Memory B cell (primary cell): Measurements from ENCODE around the gene GLP2R.

Source experiments
- ATAC-seq: fragments of 150-1000 bp; cut with Tn5 transposase; 2 replicates; pipeline ENCODE4 v1.10.0; 2021; ENCODE audit warnings: low read depth, mild to moderate bottlenecking, moderate library complexity
- DNase-seq, 2 donors: peaks; one replicate each; pipeline ENCODE4 v3.0.0; 2022; ENCODE audit warnings: low spot score in 2 of 2
- H3K27ac Mint-ChIP-seq: one replicate; pipeline ENCODE4 v1.8.0; 2022; ENCODE audit warnings: mild to moderate bottlenecking, moderate library complexity, mixed read lengths
- H3K27me3 Mint-ChIP-seq: one replicate; pipeline ENCODE4 v1.8.0; 2022; ENCODE audit warnings: mixed read lengths
- H3K36me3 Mint-ChIP-seq: one replicate; pipeline ENCODE4 v1.8.0; 2022; ENCODE audit warnings: mild to moderate bottlenecking, mixed read lengths
- H3K4me1 Mint-ChIP-seq: one replicate; pipeline ENCODE4 v1.8.0; 2022; ENCODE audit warnings: mixed read lengths
- H3K4me3 Mint-ChIP-seq: one replicate; pipeline ENCODE4 v1.8.0; 2022; ENCODE audit warnings: mild to moderate bottlenecking, moderate library complexity, mixed read lengths
- H3K9me3 Mint-ChIP-seq: one replicate; pipeline ENCODE4 v1.8.0; 2022; ENCODE audit warnings: mixed read lengths

GLP2R gene

GRCh38 chr17:9886141-9886930 is 60.6 kb downstream of the GLP2R start:
- Mint-ChIP-seq H3K9me3 (peaks cover 8% of the 10 kb centered on the region), H3K27ac (no peak overlapping the region), H3K36me3 (no peaks in the 10 kb centered on the region), H3K27me3 (peaks cover 4% of the 10 kb centered on the region), H3K4me3 (no peak overlapping the region), H3K4me1 (no peaks in the 10 kb centered on the region)
- ATAC-seq (no peak), DNase-seq (no peak)

- H3K36me3 Mint-ChIP-seq = no peaks in the 10 kb centered on the region
- no peak overlapping the region for H3K27ac Mint-ChIP-seq
- peaks cover 4% of the 10 kb centered on the region for H3K27me3 Mint-ChIP-seq
- H3K9me3 Mint-ChIP-seq = peaks cover 6% of the 10 kb centered on the region
- ATAC-seq (no peak), DNase-seq (no peak)
- H3K4me1 Mint-ChIP-seq = no peaks in the 10 kb centered on the region
- no peak overlapping the region for H3K4me3 Mint-ChIP-seq
Measured at GRCh38 chr17:9887508-9887907, 61.8 kb downstream of the GLP2R start.

- Mint-ChIP-seq H3K4me3 (no peak overlapping the region), H3K36me3 (no peaks in the 10 kb centered on the region), H3K27ac (no peak overlapping the region), H3K27me3 (peaks cover 7% of the 10 kb centered on the region), H3K9me3 (no peaks in the 10 kb centered on the region), H3K4me1 (no peaks in the 10 kb centered on the region)
- ATAC-seq (no peak), DNase-seq (no peak)
Measured at GRCh38 chr17:9890124-9890523, 64.4 kb downstream of the GLP2R start.

GRCh38 chr17:9893411-9894012 is 67.8 kb downstream of the GLP2R start:
- H3K36me3 Mint-ChIP-seq = no peaks in the 10 kb centered on the region
- no peak for ATAC-seq

GRCh38 chr17:9894231-9894630 is 68.5 kb downstream of the GLP2R start:
- H3K4me1 Mint-ChIP-seq = no peaks in the 10 kb centered on the region
- DNase-seq = no peak
- H3K27me3 Mint-ChIP-seq = peaks cover 8% of the 10 kb centered on the region
- no peaks in the 10 kb centered on the region for H3K36me3 Mint-ChIP-seq
- no peaks in the 10 kb centered on the region for H3K9me3 Mint-ChIP-seq
- H3K4me3 Mint-ChIP-seq = no peak overlapping the region
- ATAC-seq = no peak
- no peak overlapping the region for H3K27ac Mint-ChIP-seq

More at GRCh38 chr17:9893411-9894012, 67.8 kb downstream of the GLP2R start:
- no peak for DNase-seq
- Mint-ChIP-seq H3K4me1 (no peaks in the 10 kb centered on the region), H3K9me3 (no peaks in the 10 kb centered on the region), H3K4me3 (no peak overlapping the region), H3K27me3 (peaks cover 10% of the 10 kb centered on the region), H3K27ac (no peak overlapping the region)

- Mint-ChIP-seq H3K27me3 (peaks cover 11% of the 10 kb centered on the region), H3K9me3 (no peaks in the 10 kb centered on the region), H3K36me3 (no peaks in the 10 kb centered on the region), H3K4me1 (no peaks in the 10 kb centered on the region), H3K27ac (no peak overlapping the region), H3K4me3 (no peak overlapping the region)
- DNase-seq (no peak), ATAC-seq (no peak)
Measured at GRCh38 chr17:9895923-9896322, 70.2 kb downstream of the GLP2R start.

GRCh38 chr17:9897372-9897968 is 71.7 kb downstream of the GLP2R start:
- Mint-ChIP-seq H3K27ac (no peak overlapping the region), H3K9me3 (no peaks in the 10 kb centered on the region), H3K4me3 (no peak overlapping the region), H3K27me3 (peaks cover 11% of the 10 kb centered on the region), H3K36me3 (no peaks in the 10 kb centered on the region), H3K4me1 (no peaks in the 10 kb centered on the region)
- no peak for ATAC-seq
- no peak for DNase-seq

- ATAC-seq (no peak), DNase-seq (no peak)
- H3K27ac Mint-ChIP-seq = no peak overlapping the region
- H3K36me3 Mint-ChIP-seq = no peaks in the 10 kb centered on the region
- H3K4me3 Mint-ChIP-seq = no peak overlapping the region
- no peaks in the 10 kb centered on the region for H3K9me3 Mint-ChIP-seq
- H3K4me1 Mint-ChIP-seq = no peaks in the 10 kb centered on the region
- H3K27me3 Mint-ChIP-seq = peaks cover 8% of the 10 kb centered on the region
Measured at GRCh38 chr17:9898812-9899211, 73.1 kb downstream of the GLP2R start.

GRCh38 chr17:9899280-9900043 is 73.7 kb downstream of the GLP2R start:
- Mint-ChIP-seq H3K4me1 (no peaks in the 10 kb centered on the region), H3K9me3 (no peaks in the 10 kb centered on the region), H3K27me3 (peaks cover 7% of the 10 kb centered on the region), H3K36me3 (no peaks in the 10 kb centered on the region), H3K27ac (no peak overlapping the region), H3K4me3 (no peak overlapping the region)
- no peak for DNase-seq
- ATAC-seq = no peak

- no peaks in the 10 kb centered on the region for H3K9me3 Mint-ChIP-seq
- no peak overlapping the region for H3K4me3 Mint-ChIP-seq
- peaks cover 7% of the 10 kb centered on the region for H3K27me3 Mint-ChIP-seq
- H3K4me1 Mint-ChIP-seq = no peaks in the 10 kb centered on the region
- H3K36me3 Mint-ChIP-seq = no peaks in the 10 kb centered on the region
- DNase-seq = no peak
- no peak overlapping the region for H3K27ac Mint-ChIP-seq
- no peak for ATAC-seq
Measured at GRCh38 chr17:9900044-9900594, 74.4 kb downstream of the GLP2R start.

GRCh38 chr17:9900784-9901183 is 75.1 kb downstream of the GLP2R start:
- DNase-seq (no peak), ATAC-seq (no peak)
- no peak overlapping the region for H3K4me3 Mint-ChIP-seq
- H3K27me3 Mint-ChIP-seq = peaks cover 10% of the 10 kb centered on the region
- no peak overlapping the region for H3K27ac Mint-ChIP-seq
- no peaks in the 10 kb centered on the region for H3K9me3 Mint-ChIP-seq
- no peaks in the 10 kb centered on the region for H3K36me3 Mint-ChIP-seq
- no peaks in the 10 kb centered on the region for H3K4me1 Mint-ChIP-seq

GRCh38 chr17:9902120-9902519 is 76.4 kb downstream of the GLP2R start:
- no peaks in the 10 kb centered on the region for H3K4me1 Mint-ChIP-seq
- no peak overlapping the region for H3K27ac Mint-ChIP-seq
- no peak overlapping the region for H3K4me3 Mint-ChIP-seq
- no peaks in the 10 kb centered on the region for H3K36me3 Mint-ChIP-seq
- no peak for DNase-seq
- H3K9me3 Mint-ChIP-seq = no peaks in the 10 kb centered on the region
- peaks cover 9% of the 10 kb centered on the region for H3K27me3 Mint-ChIP-seq
- no peak for ATAC-seq

- Mint-ChIP-seq H3K36me3 (no peaks in the 10 kb centered on the region), H3K9me3 (no peaks in the 10 kb centered on the region), H3K4me3 (no peak overlapping the region), H3K4me1 (no peaks in the 10 kb centered on the region), H3K27me3 (peaks cover 9% of the 10 kb centered on the region), H3K27ac (no peak overlapping the region)
- ATAC-seq = no peak
- DNase-seq = no peak
Measured at GRCh38 chr17:9904277-9905077, 78.8 kb downstream of the GLP2R start.
